ENCODE results near the gene PHF20. TPM values are rescaled to one million over a fixed set of nuclear protein-coding genes. Genes with fewer than 3 reads are reported as not detected.
"Not testable (repeated sequence)": the region's sequence is repeated elsewhere in the genome, so short reads cannot be mapped to it uniquely, and the experiment has no call there.

PHF20 gene
- polyA plus RNA-seq, 3 donors = 54.7 to 78.2 (median 73.6) TPM

- Mint-ChIP-seq H3K4me1 (peaks cover 10% of the 10 kb centered on the region), H3K36me3 (peaks cover 50 to 69% of the 10 kb centered on the region in 2 donors), H3K4me3 (no peak overlapping the region), H3K27ac (no peak overlapping the region), H3K9me3 (no peaks in the 10 kb centered on the region), H3K27me3 (ENCODE audit: low read depth in 3 of 3) (no peaks in the 10 kb centered on the region)
- Histone ChIP-seq H3K4me1 (ENCODE audit: control insufficient read depth in 1 of 2, insufficient read depth in 2 of 2, low read length in 2 of 2) (peaks cover 0 to 10% of the 10 kb centered on the region in 2 donors), H3K27me3 (ENCODE audit: control insufficient read depth in 2 of 2, insufficient read depth in 2 of 2, low read length in 2 of 2) (no peaks in the 10 kb centered on the region), H4K20me1 (ENCODE audit: insufficient read depth, low read length) (peaks cover 38% of the 10 kb centered on the region), H3K27ac (ENCODE audit: low read depth in 1 of 2, low read length in 2 of 2) (no peak overlapping the region), H3K9ac (ENCODE audit: insufficient read depth, low read length, poor library complexity, severe bottlenecking) (no peak overlapping the region), H3K4me2 (replicated peaks; ENCODE audit: extremely low read depth, low read length, poor library complexity, severe bottlenecking) (no peak overlapping the region), H3K9me3 (replicated peaks in 1 of 2; ENCODE audit: control insufficient read depth in 1 of 2, insufficient read depth in 1 of 2, low read length in 2 of 2) (no peaks in the 10 kb centered on the region), H2AFZ (ENCODE audit: insufficient read depth, low read depth, low read length, poor library complexity, severe bottlenecking) (no peak overlapping the region), H3K36me3 (replicated peaks in 1 of 2; ENCODE audit: control insufficient read depth in 1 of 2, insufficient read depth in 2 of 2, low read length in 2 of 2) (peaks cover 25 to 64% of the 10 kb centered on the region in 2 donors), H3K79me2 (ENCODE audit: insufficient read depth, low read length) (no peaks in the 10 kb centered on the region), H3K4me3 (replicated peaks in 1 of 3; ENCODE audit: low read depth in 2 of 3, low read length in 3 of 3) (no peak overlapping the region)
- DNase-seq = no peak
- intact Hi-C loops (cut with micrococcal nuclease) = no loop called here
- no peak for TF ChIP-seq CTCF (IDR thresholded peaks at IDR 0.05)
- no CpG with 5 or more reads among the region's 3 CpGs for WGBS (ENCODE audit: insufficient coverage)
Observed at GRCh38 chr20:35899064-35899463, 127.2 kb downstream of the PHF20 start.

- H3K27me3 Mint-ChIP-seq (ENCODE audit: low read depth in 3 of 3); H3K4me2 ChIP-seq (replicated peaks; ENCODE audit: extremely low read depth, low read length, poor library complexity, severe bottlenecking); H3K9ac ChIP-seq (ENCODE audit: insufficient read depth, low read length, poor library complexity, severe bottlenecking); intact Hi-C loops (cut with micrococcal nuclease); H3K27me3 ChIP-seq (ENCODE audit: control insufficient read depth in 2 of 2, insufficient read depth in 2 of 2, low read length in 2 of 2); H3K4me3 Mint-ChIP-seq; H3K79me2 ChIP-seq (ENCODE audit: insufficient read depth, low read length); H3K4me1 ChIP-seq (ENCODE audit: control insufficient read depth in 1 of 2, insufficient read depth in 2 of 2, low read length in 2 of 2); DNase-seq; H3K9me3 Mint-ChIP-seq; H3K27ac ChIP-seq (ENCODE audit: low read depth in 1 of 2, low read length in 2 of 2); H3K9me3 ChIP-seq (replicated peaks in 1 of 2; ENCODE audit: control insufficient read depth in 1 of 2, insufficient read depth in 1 of 2, low read length in 2 of 2); H2AFZ ChIP-seq (ENCODE audit: insufficient read depth, low read depth, low read length, poor library complexity, severe bottlenecking); H3K27ac Mint-ChIP-seq; H3K4me1 Mint-ChIP-seq; H3K4me3 ChIP-seq (replicated peaks in 1 of 3; ENCODE audit: low read depth in 2 of 3, low read length in 3 of 3): not testable (repeated sequence)
- WGBS (ENCODE audit: insufficient coverage) = 78% methylated on average over 3 of the region's 4 CpGs
- Histone ChIP-seq H3K36me3 (replicated peaks in 1 of 2; ENCODE audit: control insufficient read depth in 1 of 2, insufficient read depth in 2 of 2, low read length in 2 of 2) (peaks cover 32 to 71% of the 10 kb centered on the region in 2 donors), H4K20me1 (ENCODE audit: insufficient read depth, low read length) (peaks cover 26% of the 10 kb centered on the region)
- peaks cover 59 to 79% of the 10 kb centered on the region in 2 donors for H3K36me3 Mint-ChIP-seq
Observed at GRCh38 chr20:35901230-35901629, 129.4 kb downstream of the PHF20 start.
